Fibroblast of lung (primary cell): ENCODE data around the gene KCNIP1. TPM values are rescaled to one million over a fixed set of nuclear protein-coding genes. Genes with fewer than 3 reads are reported as not detected.

Experiments used
- DNase-seq, 2 donors: peaks; one replicate each; pipeline versions ENCODE4 v3.0.0 to v3.0.0-alpha.2; 2010; ENCODE audit warnings: low read depth in 2 of 2
- H2AFZ ChIP-seq: 2 replicates; pipeline ENCODE4 v1.5.1; 2012; ENCODE audit warnings: low read length, control low read depth, inconsistent platforms
- H3K27ac ChIP-seq: 2 replicates; pipeline ENCODE4 v1.5.1; 2011; ENCODE audit warnings: low read length, control low read depth; ENCODE audit not compliant: insufficient read depth
- H3K27me3 ChIP-seq: 2 replicates; pipeline ENCODE4 v1.5.1; 2011; ENCODE audit warnings: mild to moderate bottlenecking, low read length; ENCODE audit not compliant: control insufficient read depth, insufficient read depth
- H3K36me3 ChIP-seq: 2 replicates; pipeline ENCODE4 v1.5.1; 2011; ENCODE audit warnings: low read length; ENCODE audit not compliant: control insufficient read depth, insufficient read depth
- H3K4me1 ChIP-seq: 2 replicates; pipeline ENCODE4 v1.5.1; 2011; ENCODE audit warnings: low read length; ENCODE audit not compliant: control insufficient read depth, insufficient read depth; ENCODE audit errors: extremely low read depth
- H3K4me2 ChIP-seq: 2 replicates; pipeline ENCODE4 v1.5.1; 2011; ENCODE audit warnings: low read length, control low read depth; ENCODE audit not compliant: insufficient read depth; ENCODE audit errors: extremely low read depth
- H3K4me3 ChIP-seq, 4 experiments: fragments of 200-600 bp in 1 of 4; sonication (generic) in 1 of 4; replicated peaks in 1 of 4; 2 replicates each; pipeline ENCODE4 v1.5.1; 2011 to 2016; ENCODE audit warnings: low read length in 4 of 4, low read depth in 3 of 4, mild to moderate bottlenecking in 3 of 4, control low read depth in 2 of 4, inconsistent platforms in 1 of 4, mixed read lengths in 1 of 4; ENCODE audit not compliant: insufficient read depth in 1 of 4; ENCODE audit errors: control extremely low read depth in 1 of 4
- H3K79me2 ChIP-seq: 2 replicates; pipeline ENCODE4 v1.5.1; 2012; ENCODE audit warnings: mild to moderate bottlenecking, low read length, inconsistent platforms; ENCODE audit not compliant: control insufficient read depth, insufficient read depth
- H3K9ac ChIP-seq: 2 replicates; pipeline ENCODE4 v1.5.1; 2011; ENCODE audit warnings: mild to moderate bottlenecking, low read length, control low read depth; ENCODE audit not compliant: insufficient read depth
- H3K9me3 ChIP-seq: 2 replicates; pipeline ENCODE4 v1.5.1; 2012; ENCODE audit warnings: low read depth, low read length; ENCODE audit not compliant: control insufficient read depth, insufficient read depth
- H4K20me1 ChIP-seq: 2 replicates; pipeline ENCODE4 v1.5.1; 2011; ENCODE audit warnings: low read length; ENCODE audit not compliant: control insufficient read depth, insufficient read depth; ENCODE audit errors: extremely low read depth
- EZH2 ChIP-seq: IDR thresholded peaks from 2 replicates; pipeline ENCODE4 v1.5.1; 2012; ENCODE audit warnings: low read length, control low read depth, mild to moderate bottlenecking; ENCODE audit errors: missing control alignments
- polyA plus RNA-seq, 2 donors: library from polyadenylated mRNA; depleted of rRNA in 1 of 2; stranded (reverse) in 1 of 2; unstranded in 1 of 2; fragments of >200 nt; gene quantifications; 2 replicates each; pipeline ENCODE4 v1.2.1, GENCODE V29; 2011 to 2012; ENCODE audit warnings: missing spikeins in 1 of 2
- total RNA-seq: library from RNA; depleted of rRNA; stranded (reverse); fragments of >200 nt; gene quantifications from 2 replicates; pipeline ENCODE4 v1.2.1, GENCODE V29; 2014
- TF ChIP-seq, protein P1 (sequence below), 2 donors: IDR thresholded peaks in 1 of 2; conservative IDR thresholded peaks in 1 of 2; 1 replicate in 1 of 2; 2 replicates in 1 of 2; pipeline ENCODE4 v1.5.1; 2011 to 2012; ENCODE audit warnings: low read length in 2 of 2, control low read depth in 1 of 2, inconsistent platforms in 1 of 2, low read depth in 1 of 2, mild to moderate bottlenecking in 1 of 2

The KCNIP1 gene
- total and polyA plus RNA-seq, 2 donors (not counting 1 experiment from before 2014, with no cell fraction given), result not detected

DNA sequence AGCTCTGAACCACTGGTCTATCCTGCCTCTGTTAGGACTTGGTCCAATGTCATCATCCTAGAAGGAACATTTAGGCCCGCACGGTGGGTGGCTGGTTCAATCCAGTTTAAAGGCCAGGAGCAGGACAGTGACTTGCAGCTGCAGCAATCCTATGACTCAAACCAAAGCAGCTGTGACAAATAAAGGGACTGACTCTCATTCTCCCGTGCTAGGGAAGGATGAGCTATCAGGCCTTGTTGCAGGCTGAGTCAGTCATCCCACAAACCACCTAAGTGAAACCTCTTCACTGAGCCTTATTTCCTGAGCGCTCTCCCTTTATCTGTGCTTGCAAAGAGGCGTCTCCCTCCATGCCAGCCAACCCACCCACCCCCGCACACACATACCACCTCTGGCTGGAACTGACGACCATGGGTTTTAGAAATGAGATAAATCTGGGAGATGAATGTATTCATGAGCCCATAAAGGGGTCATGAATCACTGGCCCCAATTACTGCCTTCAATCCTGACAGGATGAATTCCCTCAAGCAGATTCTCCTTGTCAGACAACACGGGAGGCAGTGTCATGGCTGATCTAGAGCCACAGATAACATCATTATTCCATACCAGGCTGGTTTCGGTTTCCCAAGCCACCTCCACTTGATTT, 93.4 kb downstream of the KCNIP1 start:
- Histone ChIP-seq H2AFZ (no peak overlapping the region), H3K4me1 (no peaks in the 10 kb centered on the region), H3K79me2 (no peaks in the 10 kb centered on the region), H3K4me3 (peak overlapping the region in 3 of 4 experiments; percentile 11 to 27 (median 17)), H4K20me1 (no peaks in the 10 kb centered on the region), H3K9me3 (no peaks in the 10 kb centered on the region), H3K9ac (no peak overlapping the region), H3K27ac (peak overlapping the region; percentile 29), H3K27me3 (no peaks in the 10 kb centered on the region), H3K36me3 (no peaks in the 10 kb centered on the region), H3K4me2 (peak overlapping the region; percentile 30)
- peak; percentile 36 to 89 for DNase-seq
- TF ChIP-seq EZH2, result no peak
- TF ChIP-seq, protein P1, sequence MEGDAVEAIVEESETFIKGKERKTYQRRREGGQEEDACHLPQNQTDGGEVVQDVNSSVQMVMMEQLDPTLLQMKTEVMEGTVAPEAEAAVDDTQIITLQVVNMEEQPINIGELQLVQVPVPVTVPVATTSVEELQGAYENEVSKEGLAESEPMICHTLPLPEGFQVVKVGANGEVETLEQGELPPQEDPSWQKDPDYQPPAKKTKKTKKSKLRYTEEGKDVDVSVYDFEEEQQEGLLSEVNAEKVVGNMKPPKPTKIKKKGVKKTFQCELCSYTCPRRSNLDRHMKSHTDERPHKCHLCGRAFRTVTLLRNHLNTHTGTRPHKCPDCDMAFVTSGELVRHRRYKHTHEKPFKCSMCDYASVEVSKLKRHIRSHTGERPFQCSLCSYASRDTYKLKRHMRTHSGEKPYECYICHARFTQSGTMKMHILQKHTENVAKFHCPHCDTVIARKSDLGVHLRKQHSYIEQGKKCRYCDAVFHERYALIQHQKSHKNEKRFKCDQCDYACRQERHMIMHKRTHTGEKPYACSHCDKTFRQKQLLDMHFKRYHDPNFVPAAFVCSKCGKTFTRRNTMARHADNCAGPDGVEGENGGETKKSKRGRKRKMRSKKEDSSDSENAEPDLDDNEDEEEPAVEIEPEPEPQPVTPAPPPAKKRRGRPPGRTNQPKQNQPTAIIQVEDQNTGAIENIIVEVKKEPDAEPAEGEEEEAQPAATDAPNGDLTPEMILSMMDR (conservative IDR thresholded peaks at IDR 0.05 in 1 of 2, IDR thresholded peaks at IDR 0.05 in 1 of 2; ENCODE audit: low read depth in 1 of 2, low read length in 2 of 2), result no peak

DNA sequence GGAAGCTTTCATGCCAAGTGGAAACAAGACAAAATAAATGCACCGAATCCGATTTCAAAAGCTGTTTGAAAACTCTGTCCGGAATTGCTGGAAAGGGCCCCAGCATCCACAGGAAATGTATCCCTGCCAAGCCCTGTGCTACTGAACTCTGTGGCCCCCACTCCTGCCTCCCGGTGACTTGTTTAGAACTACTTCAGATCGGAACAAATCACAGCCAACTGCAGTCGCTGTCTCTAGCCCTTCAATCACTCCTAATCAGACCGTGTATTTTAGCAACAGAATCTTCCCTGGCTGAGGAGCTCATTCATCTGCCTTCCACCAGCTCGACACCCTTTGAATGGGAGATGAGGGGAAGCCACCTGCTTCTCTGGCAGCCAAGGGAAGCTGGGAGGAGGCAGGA, 94.1 kb downstream of the KCNIP1 start:
- no peaks in the 10 kb centered on the region for H3K9me3 ChIP-seq
- no peaks in the 10 kb centered on the region for H4K20me1 ChIP-seq
- peak overlapping the region in 1 of 4 experiments; percentile 17 for H3K4me3 ChIP-seq
- peak; percentile 10 to 26 for DNase-seq
- H3K4me2 ChIP-seq, result peak overlapping the region; percentile 58
- no peak overlapping the region for H3K27ac ChIP-seq
- no peaks in the 10 kb centered on the region for H3K27me3 ChIP-seq
- TF ChIP-seq, protein P1 (conservative IDR thresholded peaks at IDR 0.05 in 1 of 2, IDR thresholded peaks at IDR 0.05 in 1 of 2; ENCODE audit: low read depth in 1 of 2, low read length in 2 of 2), result no peak
- TF ChIP-seq EZH2, result no peak
- no peaks in the 10 kb centered on the region for H3K79me2 ChIP-seq
- no peaks in the 10 kb centered on the region for H3K36me3 ChIP-seq
- H3K4me1 ChIP-seq, result no peaks in the 10 kb centered on the region
- no peak overlapping the region for H2AFZ ChIP-seq
- no peak overlapping the region for H3K9ac ChIP-seq

DNA sequence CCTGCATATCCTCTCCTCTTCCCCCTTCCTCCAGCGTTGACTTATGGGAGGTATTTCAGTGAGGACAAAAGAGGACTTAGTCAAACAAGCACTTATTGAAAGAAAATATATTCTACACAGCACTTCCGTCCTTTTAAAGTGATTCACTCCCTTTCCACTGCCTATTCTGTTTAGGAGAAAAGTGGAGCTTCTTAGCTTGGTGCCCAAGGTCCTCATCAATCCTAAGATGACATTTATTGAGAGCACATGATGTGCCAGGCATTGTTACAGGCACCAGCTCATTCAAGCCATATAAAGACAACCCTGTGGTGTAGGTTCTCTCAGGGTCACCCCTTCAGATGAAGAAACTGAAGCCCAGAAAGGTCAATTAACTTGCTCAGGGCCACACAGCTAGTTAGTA, 95.9 kb downstream of the KCNIP1 start:
- no peaks in the 10 kb centered on the region for H4K20me1 ChIP-seq
- no peak overlapping the region for H3K27ac ChIP-seq
- H3K9ac ChIP-seq, result no peak overlapping the region
- H3K36me3 ChIP-seq, result no peaks in the 10 kb centered on the region
- TF ChIP-seq EZH2, result no peak
- TF ChIP-seq, protein P1 (conservative IDR thresholded peaks at IDR 0.05 in 1 of 2, IDR thresholded peaks at IDR 0.05 in 1 of 2; ENCODE audit: low read depth in 1 of 2, low read length in 2 of 2), result no peak
- no peak for DNase-seq
- H3K4me1 ChIP-seq, result no peaks in the 10 kb centered on the region
- H3K9me3 ChIP-seq, result no peaks in the 10 kb centered on the region
- H3K79me2 ChIP-seq, result no peaks in the 10 kb centered on the region
- H2AFZ ChIP-seq, result no peak overlapping the region
- no peak overlapping the region for H3K4me2 ChIP-seq
- H3K4me3 ChIP-seq, result no peak overlapping the region
- H3K27me3 ChIP-seq, result no peaks in the 10 kb centered on the region
